AG08396 (cell line): ENCODE measurements around the gene CEP89.
"Not testable (repeated sequence)": the region's sequence is repeated elsewhere in the genome, so short reads cannot be mapped to it uniquely, and the experiment has no call there.

Experiments used
- DNase-seq: peaks from one replicate; pipeline ENCODE4 v3.0.0; 2012; ENCODE audit warnings: low spot score, mixed read lengths

CEP89 gene

DNA sequence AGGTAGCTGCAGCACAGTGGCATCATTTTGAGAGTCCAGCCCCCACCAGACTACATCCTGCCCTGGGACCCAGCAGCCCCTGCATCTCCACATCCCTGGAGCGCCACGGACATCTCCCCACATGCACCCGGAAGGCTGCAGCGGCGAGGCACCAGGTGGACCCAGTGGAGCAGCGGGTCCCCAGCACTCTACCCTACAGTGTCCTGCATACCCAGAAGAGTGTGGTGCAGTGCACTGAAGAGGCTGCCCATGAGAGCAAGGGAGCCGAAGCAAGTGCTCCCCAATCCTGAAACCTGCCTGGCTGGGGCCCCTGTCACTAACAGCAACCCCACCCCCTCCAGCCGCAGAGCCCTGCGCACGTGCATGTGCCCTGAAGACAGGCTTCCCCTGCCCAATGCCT, 80.9 kb downstream of the CEP89 start:
- DNase-seq, result no peak

DNA sequence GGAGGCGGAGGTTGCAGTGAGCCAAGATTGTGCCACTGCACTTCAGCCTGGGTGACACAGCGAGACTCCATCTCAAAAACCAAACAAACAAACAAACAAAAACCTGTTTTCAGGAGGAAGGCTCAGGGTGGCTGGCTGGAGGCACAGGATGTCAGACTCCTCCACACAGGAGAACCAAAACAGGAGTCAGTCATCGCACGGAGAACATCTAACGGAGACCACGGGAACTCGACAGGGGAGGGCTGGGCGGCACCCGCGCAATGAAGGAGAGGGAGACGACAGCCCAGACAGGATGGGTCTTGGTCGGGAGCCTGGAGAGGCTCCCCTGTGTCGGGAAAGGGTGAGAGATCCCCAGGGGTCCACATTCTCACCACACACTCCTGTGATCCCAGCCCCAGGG, 81.4 kb downstream of the CEP89 start:
- DNase-seq, result no peak

DNA sequence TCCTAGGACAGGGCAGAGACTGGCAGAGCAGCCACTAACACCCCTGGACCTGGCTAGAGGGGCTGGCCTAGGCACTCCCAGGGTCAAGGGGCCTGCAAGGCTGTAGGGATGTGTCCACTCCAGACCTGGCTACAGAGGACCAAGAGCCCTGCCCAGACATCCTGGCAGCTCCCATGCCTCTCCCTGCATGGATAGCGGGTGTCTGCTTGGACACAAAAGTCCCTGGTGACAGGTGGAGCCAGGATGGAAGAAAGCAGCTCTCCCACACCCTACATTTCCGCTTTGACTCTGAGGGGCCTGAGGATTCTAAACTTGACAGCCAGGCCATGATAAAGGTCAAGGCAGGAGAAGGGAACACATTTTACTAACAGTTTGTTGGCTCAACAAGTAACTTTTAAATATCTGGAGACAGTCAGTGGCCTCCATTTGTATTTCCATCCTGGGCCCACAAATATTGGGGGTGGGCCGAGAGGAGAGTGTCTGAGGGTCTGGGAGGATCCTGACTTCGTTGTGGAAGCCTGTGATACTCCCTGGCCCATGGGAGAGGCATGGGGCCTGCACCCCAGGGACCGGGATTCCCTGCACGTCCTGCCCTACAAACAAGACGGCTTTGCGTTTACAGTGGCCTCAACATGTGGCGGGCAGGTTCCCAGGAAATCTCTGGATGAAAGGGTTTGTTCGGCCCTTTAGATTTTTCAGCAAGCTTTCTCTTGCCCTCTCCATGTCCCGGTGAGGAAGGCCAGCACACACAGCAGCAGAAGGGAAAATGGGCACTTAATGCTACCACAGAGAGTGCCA, 82.4 kb downstream of the CEP89 start:
- no peak for DNase-seq

DNA sequence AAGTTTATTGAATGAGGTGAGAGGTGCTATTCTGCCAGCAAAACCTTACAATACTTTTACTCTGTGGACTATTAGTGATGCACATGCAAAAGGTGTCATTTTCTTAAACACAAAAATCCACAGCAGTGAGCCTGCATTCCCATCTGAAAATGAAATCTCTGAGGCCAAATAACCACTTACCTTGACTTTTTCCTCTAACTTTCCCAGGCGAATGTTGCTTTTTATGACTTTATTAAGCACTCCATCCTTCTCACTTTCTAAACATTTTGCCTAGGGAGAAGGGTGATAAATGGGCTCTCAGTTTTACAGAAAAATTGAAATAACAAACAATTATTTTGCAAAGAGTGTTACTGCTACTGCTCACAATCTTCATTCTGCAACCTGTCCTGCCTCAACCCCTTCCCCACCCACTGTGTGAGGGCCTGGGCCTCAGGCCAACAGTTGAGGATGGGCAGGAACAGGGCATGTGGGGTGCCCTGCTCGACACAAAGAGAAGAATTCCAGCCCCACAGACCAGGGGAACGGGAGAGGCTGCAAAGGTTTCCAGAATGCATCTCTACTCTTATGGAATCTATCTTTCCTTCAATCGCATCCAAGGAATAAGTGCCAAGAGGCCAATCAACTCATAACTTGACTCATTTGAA, 84.1 kb downstream of the CEP89 start:
- no peak for DNase-seq

DNA sequence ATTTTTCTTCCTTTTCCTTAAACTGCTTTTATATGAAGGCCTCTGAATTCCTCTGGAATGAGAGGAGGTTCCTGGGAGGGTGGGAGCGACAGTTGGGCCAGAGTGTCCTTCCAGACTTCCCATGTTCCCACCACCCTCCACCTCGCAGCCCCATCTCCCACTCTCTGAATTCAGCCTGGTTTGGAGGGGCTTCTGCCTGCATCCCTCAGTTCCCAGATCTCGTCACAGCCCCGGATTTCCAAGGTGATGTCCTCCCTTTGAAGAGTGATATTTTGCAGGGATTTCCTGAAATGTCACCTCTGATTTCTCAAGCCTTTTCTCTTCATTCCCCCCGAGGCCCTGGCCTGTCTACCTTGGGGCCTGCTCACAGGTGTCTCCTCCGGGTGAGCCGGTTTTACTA, 85.5 kb downstream of the CEP89 start:
- no peak for DNase-seq

DNA sequence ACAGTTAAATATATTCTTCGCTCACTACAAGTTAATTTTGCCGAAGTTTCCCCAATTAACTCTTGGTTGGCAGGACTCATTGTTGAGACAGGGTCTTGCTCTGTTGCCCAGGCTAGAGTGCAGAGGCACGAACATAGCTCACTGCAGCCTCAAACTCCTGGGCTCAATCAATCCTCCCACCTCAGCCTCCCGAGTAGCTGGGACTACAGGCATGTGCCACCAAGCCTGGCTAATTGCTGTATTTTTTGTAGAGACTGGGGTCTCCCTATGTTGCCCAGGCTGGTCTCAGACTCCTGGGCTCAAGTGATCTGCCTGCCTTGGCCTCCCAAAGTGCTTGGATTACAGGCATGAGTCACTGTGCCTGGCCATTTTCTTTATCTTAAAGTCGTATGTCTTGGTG, 86.5 kb downstream of the CEP89 start:
- not testable (repeated sequence) for DNase-seq

DNA sequence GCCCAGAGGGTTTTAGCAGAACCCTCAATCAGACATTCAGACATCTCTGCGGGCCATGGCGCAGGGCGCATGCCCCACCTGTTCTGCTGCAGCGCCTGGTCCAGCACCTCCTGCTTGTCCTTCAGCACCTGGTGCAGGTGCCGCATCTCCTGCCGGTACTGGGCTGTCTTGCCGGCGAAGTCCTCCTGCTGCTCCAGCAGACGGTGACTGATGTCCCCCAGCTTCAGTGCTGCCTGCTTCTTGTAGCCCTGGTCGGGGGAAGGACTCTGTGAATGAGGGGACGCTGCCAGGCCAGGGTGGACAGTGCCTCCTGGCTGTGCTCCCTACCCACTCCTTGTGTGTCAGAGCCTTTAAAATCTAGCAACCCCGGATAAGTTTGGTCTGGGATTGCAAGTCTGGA, 90.0 kb downstream of the CEP89 start:
- DNase-seq, result no peak

DNA sequence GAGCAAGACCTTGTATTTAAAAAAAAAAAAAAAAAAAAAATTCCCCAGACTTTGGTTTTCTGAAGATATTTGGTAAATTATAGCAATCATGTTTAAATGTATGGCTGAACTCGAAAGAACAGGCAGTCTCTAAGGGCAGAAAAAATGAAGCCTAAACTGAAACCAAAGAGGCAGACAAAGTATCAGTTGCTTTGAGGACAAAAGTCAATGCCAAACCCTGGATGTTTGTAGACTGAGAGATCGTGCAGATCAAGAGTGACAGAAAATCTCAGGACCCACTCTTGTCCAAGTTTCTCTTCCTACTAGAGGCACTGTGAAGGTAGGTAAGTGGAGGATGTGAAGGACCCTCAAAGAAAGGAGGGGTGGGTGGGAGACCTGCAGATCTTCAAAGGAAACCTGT, 91.1 kb downstream of the CEP89 start:
- DNase-seq, result no peak

DNA sequence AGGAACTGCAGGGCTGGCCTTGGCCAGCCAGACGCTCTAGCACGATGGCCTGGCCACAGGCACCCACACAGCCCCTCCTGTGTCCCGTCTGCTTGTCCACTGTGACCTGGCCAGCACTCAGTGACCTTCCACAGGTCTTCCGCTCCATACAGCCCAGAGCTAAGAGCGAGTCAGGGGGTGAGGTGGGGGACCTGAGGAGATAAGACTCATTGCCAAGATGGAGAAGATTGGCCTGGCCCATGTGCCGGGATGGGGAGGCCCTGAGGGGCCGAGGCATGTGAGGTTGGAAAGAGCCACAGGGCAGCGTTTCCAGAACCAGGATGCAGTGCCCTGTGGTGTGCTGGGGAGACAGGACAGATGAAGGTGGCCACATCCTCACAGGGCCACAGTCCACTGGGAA, 92.0 kb downstream of the CEP89 start:
- no peak for DNase-seq

DNA sequence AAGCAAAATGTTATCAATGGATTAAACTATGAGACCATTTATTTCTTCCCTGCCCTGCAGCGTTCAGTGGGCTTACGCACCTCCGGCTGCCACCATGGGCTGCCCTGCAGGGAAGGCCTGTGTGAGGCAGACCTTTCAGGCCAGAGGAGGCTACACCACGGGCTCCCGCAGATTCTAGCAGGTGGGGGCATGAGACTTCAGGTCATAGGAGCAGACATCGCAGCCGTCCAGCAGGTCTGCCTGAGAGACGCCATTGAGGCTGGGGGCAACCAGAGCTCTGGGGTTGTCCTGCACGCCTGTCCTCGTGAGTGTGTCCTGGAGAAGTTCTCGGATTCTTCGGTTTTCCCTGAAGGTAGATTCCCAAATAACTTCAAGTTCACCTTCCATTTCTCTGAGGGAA, 92.8 kb downstream of the CEP89 start:
- no peak for DNase-seq

DNA sequence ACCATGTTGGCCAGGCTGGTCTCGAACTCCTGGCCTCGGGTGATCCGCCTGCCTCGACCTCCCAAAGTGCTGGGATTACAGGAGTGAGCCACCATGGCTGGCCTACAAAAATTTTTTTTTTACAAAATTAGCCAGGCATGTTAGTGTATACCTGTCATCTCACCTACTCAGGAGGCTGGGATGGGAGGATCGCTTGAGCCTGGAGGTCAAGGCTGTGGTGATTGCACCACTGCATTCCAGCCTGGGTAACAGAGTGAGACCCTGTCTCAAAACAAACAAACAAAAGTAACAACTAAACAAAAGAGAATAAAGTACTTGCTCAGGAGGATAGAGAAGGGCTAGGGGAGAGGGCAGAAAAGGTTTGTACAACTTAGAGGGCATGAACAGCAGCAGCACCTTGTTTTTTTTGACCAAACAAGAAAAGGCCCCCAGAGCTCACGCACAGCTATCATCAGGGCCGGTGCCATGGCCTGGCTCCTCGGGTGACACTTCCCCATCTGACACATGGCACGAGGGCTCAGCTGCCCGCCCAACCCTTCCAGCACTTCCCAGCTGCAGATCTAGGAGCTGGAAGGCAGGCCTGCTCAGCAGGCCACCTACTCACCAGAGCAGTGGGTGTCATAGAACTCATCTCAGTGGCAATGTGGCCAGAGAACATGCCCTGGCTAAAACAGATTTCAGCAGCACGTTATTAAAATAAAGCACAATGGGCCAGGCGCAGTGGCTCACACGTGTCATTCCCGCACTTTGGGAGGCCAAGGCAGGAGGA, 93.6 kb downstream of the CEP89 start:
- no peak for DNase-seq

DNA sequence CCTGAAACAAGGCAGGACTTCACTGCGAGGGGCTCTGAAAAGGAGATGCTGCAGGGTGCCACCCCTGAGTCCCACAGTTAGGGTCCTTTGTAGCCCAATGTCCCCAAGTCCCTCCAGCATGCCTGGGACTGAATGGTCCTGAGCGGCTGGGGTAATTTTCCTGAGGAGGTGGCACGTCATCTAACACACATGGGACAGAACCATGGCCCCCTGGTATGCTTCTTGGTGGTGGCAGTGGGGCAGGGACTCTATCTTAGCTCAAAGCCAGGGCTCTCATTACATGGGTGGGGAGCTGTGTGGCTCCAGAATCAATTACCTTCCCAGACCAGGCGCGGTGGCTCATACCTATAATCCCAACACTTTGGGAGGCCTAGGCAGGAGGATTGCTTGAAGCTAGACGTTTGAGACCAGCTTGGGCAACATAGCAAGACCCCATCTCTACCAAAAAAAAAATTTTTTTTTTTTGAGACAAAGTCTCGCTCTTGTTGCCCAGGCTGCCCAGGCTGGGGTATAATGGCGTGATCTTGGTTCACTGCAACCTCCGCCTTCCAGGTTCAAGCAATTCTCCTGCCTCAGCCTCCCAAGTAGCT, 94.3 kb downstream of the CEP89 start:
- DNase-seq, result no peak

DNA sequence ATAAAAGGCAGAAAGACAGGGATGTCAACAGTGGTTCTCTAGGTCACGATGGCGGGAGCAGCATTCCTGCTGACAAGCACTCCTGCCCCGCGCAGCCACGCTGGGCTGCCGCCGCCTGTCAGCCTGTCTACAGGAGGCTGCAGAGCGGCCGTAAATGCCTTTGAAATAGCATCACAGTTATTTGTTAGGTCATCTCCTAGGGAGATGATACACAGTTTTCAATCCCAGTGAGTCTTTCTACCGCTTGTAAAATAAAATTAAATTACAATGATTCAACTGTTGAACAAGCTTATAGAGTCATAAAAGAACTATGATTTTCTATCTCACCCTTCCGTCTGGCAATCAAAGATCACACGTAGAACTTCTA, 94.9 kb downstream of the CEP89 start:
- DNase-seq, result no peak

DNA sequence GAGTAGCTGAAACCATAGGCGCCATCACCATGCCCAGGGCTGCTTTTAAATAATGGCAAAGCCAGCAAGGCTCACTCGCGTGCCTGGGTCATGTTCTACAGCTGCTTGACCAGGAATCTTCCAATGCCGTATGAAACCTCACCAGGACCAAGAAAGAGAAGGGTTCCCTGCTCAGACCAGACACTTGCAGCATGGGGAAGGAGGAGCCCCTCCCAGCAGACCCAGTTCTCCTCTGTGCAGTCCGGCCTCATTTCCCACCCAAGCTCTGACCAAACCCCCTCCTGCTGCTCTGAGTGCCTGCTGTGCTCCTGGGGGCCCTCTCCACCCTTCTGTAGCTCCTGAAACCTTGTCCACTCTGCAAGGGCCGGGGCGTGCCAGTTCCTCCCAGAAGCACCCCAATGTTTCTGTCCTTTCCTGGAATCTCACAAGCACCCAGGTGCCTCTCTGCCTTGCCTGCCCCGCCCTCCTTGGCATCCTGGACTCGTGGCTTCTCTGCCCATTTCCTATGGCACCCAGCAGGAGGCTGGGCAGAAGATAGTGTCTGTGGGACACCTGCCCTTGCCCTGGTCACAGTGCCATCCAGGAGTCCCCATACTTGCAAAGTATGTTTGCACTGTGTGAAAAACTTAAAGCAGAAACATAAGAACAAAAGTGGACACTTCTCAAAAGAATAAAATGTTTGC, 95.4 kb downstream of the CEP89 start:
- DNase-seq, result no peak

DNA sequence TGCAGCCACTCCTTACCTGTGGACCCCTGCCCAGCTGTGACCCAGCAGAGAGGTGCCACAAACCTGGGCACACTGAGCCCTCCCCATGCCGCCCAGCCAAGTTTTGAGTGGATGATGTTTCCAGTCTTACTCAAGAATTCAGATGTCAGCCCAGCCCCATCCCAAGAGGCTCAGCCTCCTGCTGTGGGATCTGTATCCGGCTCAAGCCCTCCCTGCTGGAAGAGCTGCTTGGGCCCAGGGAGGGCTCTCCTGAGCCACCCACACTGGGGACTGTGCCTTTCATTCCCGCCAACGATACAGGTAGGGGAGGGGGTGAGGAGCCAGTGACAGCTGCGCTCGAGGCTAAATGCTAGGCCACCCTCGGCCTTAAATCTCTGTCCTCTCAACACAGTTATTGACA, 96.3 kb downstream of the CEP89 start:
- no peak for DNase-seq

DNA sequence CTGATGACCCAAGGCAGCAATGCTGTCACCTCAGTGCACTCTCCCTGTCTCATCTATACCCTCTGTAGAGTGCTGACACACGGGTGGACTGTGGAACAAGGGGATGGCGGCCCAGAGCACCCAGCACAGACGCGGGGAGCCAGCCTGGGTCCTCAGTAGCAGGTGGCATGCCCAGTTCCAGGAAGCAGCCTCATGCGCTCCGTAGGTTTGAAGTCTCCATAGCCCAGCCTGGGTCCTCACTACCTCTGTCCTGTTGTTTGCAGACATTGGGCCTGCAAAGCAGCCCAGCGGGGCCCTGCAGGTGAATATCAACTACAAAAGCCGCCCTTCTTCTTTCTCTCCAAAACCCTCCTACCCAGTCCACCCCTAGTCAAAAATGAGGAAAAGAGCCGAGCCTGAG, 97.2 kb downstream of the CEP89 start:
- no peak for DNase-seq

DNA sequence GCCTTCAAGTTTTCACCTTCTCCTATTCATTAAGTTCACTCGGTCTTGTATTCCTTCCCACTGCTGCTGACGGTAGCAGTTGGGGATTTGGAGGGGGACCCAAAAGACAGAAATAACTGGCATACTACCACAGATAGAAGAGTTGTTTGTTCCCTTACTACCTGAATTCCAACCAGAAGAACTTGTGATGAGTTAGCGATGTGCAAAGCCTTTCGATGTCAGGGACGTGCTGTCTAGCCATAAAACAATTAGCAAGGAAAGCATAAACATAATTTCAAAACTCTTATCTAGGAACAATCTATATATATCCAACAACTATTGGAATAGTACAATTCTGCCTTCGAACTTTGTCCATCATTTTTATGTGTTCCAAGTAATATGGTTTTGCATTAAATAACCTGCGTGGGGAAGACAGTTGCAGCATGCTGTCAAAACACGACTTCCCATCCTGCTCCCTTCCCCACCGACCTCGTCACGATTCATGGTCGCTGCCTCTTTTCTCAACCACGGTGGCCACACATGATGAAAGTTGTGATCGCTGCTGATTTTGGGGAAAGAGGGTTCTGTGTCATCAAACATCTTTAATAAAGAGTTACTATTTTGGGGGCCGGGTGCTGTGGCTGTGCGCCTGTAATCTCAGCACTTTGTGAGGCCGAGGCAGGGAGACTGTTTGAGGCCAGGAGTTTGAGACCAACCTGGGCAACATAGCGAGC, 98.4 kb downstream of the CEP89 start:
- DNase-seq, result no peak

DNA sequence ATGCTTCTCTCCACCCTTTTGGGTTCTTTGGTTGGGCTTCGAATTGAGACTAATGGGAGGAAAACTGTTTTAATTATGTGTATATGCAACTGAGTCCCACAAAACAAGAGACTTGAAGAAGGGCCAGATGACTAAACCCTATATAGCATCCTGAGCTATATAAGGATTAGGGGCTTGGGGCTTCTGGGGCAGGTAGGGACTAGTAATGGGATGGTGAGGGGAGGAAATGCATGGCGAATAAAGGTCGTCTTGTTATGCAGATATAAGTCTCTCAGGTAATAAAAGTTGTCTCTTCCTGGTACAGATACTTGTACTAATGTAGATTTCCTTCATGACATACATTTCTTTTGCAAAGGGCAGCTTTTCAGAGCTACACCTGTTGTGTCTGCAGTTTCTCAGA, 99.4 kb downstream of the CEP89 start:
- DNase-seq, result no peak

DNA sequence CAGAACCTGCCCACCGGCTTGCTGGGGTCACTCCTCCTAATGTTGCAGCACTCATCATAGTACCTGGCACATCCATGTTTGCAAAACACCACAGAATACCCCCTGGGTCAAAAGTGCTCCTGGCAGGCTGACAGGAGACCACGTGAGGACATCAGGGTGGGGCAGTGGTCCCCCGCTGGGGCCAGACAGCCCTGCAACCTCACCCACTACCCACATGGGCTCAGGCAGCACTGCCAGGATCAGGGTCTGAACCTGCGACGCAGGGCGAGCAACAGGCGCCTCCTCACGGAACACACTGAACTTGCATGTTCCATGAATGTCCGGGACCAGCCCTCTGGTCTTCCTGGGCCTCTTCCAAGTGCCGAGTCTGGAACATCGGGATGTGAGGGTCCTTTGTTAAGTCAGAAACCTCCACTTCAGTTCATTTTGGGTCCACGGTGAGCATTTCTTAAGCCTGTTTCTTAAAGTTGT, 100.7 kb downstream of the CEP89 start:
- no peak for DNase-seq

DNA sequence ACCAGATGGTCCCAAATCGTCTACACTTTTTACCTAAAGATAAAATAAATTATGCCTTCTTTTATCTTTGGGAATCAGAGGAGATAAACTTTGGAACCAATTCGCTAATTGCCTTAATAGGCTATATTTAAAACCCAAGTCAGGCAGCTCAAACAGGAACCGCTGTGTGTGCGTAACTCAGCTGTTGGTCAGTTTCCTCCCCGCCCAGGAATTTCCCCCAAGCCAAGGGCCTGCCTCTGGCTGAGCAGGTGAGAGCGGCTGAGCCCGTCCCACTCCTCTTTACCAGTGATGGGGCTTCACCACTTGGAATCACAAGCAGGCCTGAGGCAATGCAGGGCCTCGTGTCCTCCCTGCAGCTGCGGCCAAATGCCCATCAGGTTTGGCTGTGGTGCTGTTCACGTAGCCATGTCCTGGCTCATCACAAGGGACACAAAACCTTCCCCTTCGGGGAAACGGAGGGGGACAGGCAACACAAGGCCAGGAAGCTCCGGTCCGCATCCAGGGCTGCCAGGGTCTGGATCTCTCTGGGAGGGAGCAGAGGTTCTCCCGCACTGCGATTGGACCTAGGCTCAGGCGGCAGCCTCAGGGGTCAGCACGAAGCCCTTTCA, 101.7 kb downstream of the CEP89 start:
- no peak for DNase-seq

DNA sequence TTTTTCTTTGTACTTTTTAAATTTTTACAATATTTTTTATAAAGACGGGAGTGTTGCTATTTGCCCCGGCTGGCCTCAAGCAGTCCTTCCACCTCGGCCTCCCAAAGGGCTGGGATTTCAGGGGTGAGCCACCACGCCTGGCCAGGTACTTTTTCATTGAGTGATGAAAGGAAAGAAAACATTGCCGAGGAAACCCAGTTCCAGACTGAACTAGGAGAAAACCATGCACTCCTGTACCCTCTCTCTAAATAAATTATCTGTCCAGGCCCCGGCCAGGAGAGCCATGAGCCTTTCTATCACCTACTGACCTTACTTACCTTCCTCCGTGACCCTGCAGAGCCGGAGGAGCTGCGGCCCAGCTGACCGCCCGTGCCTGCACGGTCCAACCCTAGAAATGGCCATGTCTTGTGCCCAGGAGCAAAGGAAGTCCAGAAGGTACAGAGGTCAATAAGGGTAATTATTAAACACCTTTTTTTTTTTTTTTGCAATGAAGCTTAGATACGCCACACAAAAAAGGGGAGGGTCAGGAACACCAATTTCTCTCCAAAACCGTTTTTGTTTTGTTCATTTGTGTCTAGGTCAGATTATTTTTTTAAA, 102.3 kb downstream of the CEP89 start, which contains the start of gene SLC7A9:
TSS of gene SLC7A9 (minus strand) at position 399 of the 597 bp plus-strand sequence. CDS start 1,233 bp downstream, outside the sequence.
- DNase-seq, result no peak
